ENCODE measurements around the gene PDK4.
"Not testable (repeated sequence)": the region's sequence is repeated elsewhere in the genome, so short reads cannot be mapped to it uniquely, and the experiment has no call there.

The PDK4 gene

GRCh38 chr7:95558864-95559263, 37.5 kb downstream of the PDK4 start:
- DNase-seq: no peak

GRCh38 chr7:95556777-95557176, 39.5 kb downstream of the PDK4 start:
- no peak for DNase-seq

GRCh38 chr7:95553939-95554338, 42.4 kb downstream of the PDK4 start:
- DNase-seq: no peak

- not testable (repeated sequence) for DNase-seq
Observed at GRCh38 chr7:95552010-95552926, 44.0 kb downstream of the PDK4 start.

GRCh38 chr7:95550546-95550945, 45.8 kb downstream of the PDK4 start:
- no peak for DNase-seq

- no peak for DNase-seq
Observed at GRCh38 chr7:95549818-95550529, 46.3 kb downstream of the PDK4 start.

GRCh38 chr7:95547361-95548348, 48.7 kb downstream of the PDK4 start:
- DNase-seq: no peak

GRCh38 chr7:95546647-95547046, 49.7 kb downstream of the PDK4 start:
- DNase-seq: no peak

GRCh38 chr7:95545673-95546072, 50.6 kb downstream of the PDK4 start:
- DNase-seq: no peak

- no peak for DNase-seq
Observed at GRCh38 chr7:95545007-95545615, 51.2 kb downstream of the PDK4 start.

- DNase-seq: no peak
Observed at GRCh38 chr7:95544171-95544570, 52.1 kb downstream of the PDK4 start.

GRCh38 chr7:95543312-95543711, 53.0 kb downstream of the PDK4 start:
- no peak for DNase-seq

- DNase-seq: no peak
Observed at GRCh38 chr7:95540366-95540765, 56.0 kb downstream of the PDK4 start.

GRCh38 chr7:95539426-95539825, 56.9 kb downstream of the PDK4 start:
- DNase-seq: no peak

GRCh38 chr7:95537468-95537867, 58.8 kb downstream of the PDK4 start:
- no peak for DNase-seq

GRCh38 chr7:95536656-95537311, 59.5 kb downstream of the PDK4 start:
- DNase-seq: no peak

- no peak for DNase-seq
Observed at GRCh38 chr7:95535662-95536061, 60.7 kb downstream of the PDK4 start.

- no peak for DNase-seq
Observed at GRCh38 chr7:95534796-95535195, 61.5 kb downstream of the PDK4 start.
